Ammon's horn (tissue), 1 donor: Measurements from ENCODE around the gene FCSK.
A peak's percentile ranks its signal among the peaks of the same experiment; 100 is the strongest.
"Not testable (repeated sequence)": the region's sequence is repeated elsewhere in the genome, so short reads cannot be mapped to it uniquely, and the experiment has no call there.

ENCODE experiments used
- DNase-seq: peaks from one replicate; pipeline ENCODE4 v3.0.0-alpha.2; 2016; ENCODE audit warnings: low spot score

FCSK gene

GRCh38 chr16:70454222-70455034, at the start of gene FCSK:
FCSK (plus strand) TSS chr16:70454595; CDS start chr16:70463191, 8,596 bp downstream.
- peak; percentile 74 for DNase-seq

- not testable (repeated sequence) for DNase-seq
Measured at GRCh38 chr16:70406104-70406503, 48.3 kb upstream of the FCSK start.

GRCh38 chr16:70407811-70408274, 46.6 kb upstream of the FCSK start:
- DNase-seq: no peak

DNA sequence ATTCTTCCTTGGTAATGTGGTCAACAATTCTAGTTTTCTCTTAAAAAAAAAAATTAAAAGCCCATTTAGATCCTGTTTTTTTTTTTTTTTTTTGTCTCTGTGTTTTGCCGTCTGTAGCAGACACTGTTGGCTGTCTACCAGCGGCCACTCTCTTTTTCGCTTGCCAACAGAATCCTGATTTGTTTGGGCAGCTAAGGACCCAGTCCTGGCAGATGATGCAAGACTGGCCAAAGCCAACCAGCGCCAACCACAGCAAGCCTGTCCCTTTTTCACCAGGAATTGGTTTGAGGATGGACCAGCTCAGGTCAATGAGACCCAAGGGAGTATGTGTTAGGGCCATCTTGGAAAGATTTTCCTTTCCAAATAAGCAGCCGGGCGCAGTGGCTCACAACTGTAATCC, 43.7 kb upstream of the FCSK start:
- DNase-seq: peak; percentile 70

GRCh38 chr16:70412385-70412784, 42.0 kb upstream of the FCSK start:
- DNase-seq: no peak

- DNase-seq: not testable (repeated sequence)
Measured at GRCh38 chr16:70413572-70413971, 40.8 kb upstream of the FCSK start.

DNA sequence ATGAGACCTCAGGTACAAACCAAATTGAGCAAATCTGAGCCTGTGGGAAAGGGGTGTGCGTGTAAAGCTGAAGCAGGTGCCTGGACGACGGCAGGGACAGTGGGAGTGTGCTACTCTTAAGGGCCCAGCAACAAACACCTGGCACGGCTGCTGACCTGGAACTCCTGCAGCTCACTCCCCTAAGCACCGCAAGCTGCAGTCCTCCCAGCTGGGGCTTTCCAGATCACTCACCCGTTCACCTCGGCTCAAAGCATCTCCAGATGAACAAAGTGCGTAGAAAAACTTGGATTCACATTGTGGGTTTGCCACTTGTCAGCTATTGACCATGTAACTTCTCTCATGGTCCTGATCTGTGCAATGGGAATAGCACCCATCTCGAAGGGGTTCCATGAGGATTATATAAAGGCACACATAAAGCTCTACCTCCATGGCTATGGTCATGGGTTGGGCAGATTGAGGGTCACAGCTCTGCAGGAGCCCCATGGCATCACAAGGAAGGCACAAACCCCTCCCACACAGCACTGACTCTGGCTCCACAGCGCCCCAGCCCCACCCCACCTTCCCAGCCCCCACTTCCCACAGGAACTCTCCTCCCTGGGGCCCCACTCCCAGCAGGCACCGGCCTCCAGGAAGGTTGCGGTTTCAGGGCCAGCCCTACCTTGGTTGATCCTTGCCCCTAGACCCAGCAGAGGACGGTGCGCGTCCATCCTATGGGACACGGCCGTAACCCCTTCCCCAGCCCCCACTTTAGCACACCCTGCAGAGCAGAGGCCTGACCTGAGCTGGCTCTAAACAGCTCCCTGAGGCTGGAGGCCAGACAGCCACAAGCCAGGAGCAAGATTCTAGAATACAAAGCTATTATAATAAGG, 37.4 kb upstream of the FCSK start:
- DNase-seq: no peak

GRCh38 chr16:70417661-70418060, 36.7 kb upstream of the FCSK start:
- DNase-seq: no peak

DNA sequence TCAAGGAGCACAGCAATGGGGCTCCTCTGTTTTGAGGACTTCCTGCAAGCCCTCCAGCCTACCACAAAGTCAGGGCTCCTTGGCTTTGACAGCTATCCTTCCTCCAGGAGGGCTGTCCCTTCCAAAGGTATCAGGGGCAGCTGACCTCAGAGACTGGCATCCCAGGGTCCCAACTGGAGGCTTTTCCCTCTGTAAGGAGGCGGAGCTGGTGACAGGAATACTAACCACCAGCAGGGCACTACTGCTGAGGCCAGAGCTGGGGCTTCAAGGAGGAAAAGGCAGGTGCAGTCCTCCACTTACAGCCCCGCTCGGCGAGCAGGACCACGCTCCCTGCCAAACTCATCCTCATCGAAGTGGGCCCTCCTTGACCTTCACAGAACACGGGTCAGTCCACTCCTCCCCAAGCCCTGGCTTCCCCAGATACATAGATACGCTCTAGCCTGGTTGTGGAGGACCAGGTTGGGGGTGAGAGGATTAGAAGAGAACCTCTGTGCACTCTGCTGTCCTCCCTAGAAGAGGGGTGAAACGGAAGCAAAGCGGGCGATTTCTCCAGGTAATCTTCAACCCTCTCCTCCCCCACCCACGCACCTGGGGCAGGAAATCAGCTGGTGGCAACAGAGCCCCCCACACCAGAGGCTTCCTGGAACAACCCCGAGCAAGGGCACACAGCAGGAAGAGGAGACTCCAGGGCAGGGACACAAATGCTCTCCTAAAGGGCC, 36.0 kb upstream of the FCSK start:
- no peak for DNase-seq

DNA sequence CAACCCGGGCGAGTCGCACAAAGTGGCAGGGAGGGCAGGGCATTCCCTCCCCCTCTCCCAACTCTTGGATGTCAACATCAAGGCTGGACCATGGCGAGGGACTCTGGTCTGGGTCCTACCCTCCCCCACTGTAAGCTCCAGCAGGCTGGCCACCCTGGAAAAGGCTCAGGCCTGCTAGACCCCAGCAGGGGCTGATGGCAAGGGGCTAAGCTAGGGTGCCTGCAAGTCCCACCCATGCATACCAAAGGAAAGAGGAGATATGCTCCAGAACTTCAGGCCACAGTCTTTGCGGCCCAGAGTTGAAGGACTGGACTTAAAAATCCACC, 35.4 kb upstream of the FCSK start:
- no peak for DNase-seq

GRCh38 chr16:70419384-70420327, 34.7 kb upstream of the FCSK start:
- DNase-seq: no peak

DNA sequence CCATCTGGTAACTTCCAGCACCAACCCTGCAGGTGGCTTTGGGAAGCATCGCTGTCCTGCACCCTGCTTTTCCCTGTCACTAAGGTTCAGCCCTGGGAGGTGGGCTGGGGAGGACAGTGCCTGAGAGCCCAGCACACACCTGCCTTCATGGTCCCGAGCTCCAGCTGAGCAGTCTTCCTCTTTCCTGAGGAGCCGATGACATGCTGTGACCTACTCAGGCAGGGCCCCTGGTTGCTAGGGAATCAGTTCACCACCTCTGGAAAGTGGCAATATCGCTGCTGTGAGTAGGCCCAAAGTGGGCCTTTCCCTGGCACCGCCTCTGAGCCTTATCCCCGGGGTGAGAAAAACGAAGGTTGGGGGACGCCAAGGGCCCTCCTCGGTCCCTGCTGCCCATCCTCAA, 33.4 kb upstream of the FCSK start:
- DNase-seq: no peak

- no peak for DNase-seq
Measured at GRCh38 chr16:70421473-70422311, 32.7 kb upstream of the FCSK start.

DNA sequence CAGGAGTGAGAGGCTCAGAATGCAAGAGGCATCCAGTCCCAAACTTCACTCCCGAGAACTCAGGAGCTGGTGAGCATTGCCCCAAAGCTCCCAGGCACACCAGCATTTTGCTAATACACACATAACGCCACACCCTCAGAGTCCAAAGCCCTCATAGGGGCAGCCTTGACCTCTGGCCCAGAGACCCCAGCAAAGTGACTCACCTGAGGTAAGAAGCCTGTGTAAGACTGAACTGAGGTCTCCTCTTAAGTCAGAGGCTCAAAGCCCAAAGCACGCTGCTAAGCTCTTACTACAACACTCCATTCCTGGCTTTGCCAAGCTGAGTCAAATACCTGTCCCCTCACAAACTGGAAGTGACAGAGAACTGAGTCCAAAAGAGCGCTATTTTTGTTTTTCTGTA, 31.9 kb upstream of the FCSK start:
- no peak for DNase-seq

DNA sequence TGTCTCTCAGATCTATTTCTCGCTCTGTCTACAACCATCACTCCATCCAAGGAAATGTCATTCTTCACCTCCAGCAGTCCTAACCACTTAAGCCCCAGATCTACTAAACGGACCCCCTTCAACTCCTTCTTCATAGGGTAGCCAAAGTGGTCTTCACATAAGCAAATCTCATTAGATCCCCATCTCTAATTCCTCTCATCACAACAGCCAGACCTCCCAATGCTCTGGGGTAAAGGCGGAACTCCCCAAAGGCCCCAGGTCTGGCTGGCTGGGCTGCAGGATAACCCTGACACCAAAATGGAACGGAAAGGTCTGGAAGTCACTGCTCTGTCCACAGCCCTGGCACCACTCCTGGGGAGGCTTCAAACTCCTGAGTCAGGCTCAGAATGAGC, 26.6 kb upstream of the FCSK start:
- no peak for DNase-seq

GRCh38 chr16:70428178-70428998, 26.0 kb upstream of the FCSK start:
- DNase-seq: peak; percentile 80

DNA sequence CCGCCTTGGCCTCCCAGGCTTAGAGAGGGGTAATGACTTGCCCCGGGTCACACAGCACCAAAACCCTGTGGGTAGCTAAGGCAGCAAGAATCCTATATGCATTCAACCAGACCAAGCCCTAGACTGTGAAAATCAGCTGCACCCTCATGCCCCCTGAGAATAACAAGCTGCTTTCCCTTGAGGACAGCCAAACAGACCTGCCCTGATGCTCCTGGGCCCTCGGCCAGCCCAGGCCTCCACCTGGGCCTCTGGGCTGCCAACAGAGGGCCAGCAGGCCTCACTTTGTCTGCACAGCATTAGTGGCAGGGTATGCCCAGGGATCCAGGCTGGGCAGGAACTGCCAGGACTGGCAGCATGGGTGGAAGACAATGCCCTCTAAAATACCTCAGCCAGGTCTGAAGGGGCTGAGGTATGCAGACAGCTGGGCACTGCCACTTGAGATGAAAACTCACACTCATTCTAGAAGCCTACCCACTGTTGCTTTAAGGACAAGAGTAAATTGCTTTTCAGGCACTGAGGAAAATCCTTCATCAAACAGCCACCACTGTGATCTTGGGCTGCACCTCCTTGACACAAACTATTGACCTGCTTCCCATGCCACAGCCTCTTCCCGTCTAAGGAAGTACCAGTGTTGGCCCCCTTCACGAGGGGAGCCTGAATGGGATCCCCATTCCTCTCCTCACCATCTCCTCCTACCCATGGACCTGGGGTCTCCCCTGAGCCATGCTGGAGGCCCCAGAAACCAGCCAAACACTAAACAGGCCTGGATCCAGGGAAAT, 24.3 kb upstream of the FCSK start:
- DNase-seq: no peak

- DNase-seq: no peak
Measured at GRCh38 chr16:70430667-70431536, 23.5 kb upstream of the FCSK start.
